ENCODE measurements around the gene LEO1. TPM values are rescaled to one million over a fixed set of nuclear protein-coding genes. Genes with fewer than 3 reads are reported as not detected.
A peak's percentile ranks its signal among the peaks of the same experiment; 100 is the strongest.

The LEO1 gene
- total RNA-seq, 1 donor from 2014 or later, result 21.9 TPM

GRCh38 chr15:51904931-51905330 is 66.6 kb downstream of the LEO1 start:
- FAIRE-seq (no peak), DNase-seq (ENCODE audit: low read depth) (no peak)
- no peak for TF ChIP-seq CTCF (IDR thresholded peaks at IDR 0.05; ENCODE audit: insufficient read depth, low read length, severe bottlenecking)
- Histone ChIP-seq H3K36me3 (ENCODE audit: control insufficient read depth, insufficient read depth, low read length) (peaks cover 16% of the 10 kb centered on the region), H3K4me3 (ENCODE audit: low read depth, low read length) (no peak overlapping the region), H3K27me3 (ENCODE audit: control insufficient read depth, insufficient read depth, low read length) (no peaks in the 10 kb centered on the region)

GRCh38 chr15:51904421-51904820 is 67.2 kb downstream of the LEO1 start:
- DNase-seq (ENCODE audit: low read depth) (no peak), FAIRE-seq (no peak)
- Histone ChIP-seq H3K4me3 (ENCODE audit: low read depth, low read length) (no peak overlapping the region), H3K36me3 (ENCODE audit: control insufficient read depth, insufficient read depth, low read length) (peaks cover 15% of the 10 kb centered on the region), H3K27me3 (ENCODE audit: control insufficient read depth, insufficient read depth, low read length) (no peaks in the 10 kb centered on the region)
- TF ChIP-seq CTCF (IDR thresholded peaks at IDR 0.05; ENCODE audit: insufficient read depth, low read length, severe bottlenecking), result no peak

- no peak for TF ChIP-seq CTCF (IDR thresholded peaks at IDR 0.05; ENCODE audit: insufficient read depth, low read length, severe bottlenecking)
- FAIRE-seq (no peak), DNase-seq (ENCODE audit: low read depth) (no peak)
- no peaks in the 10 kb centered on the region for H3K27me3 ChIP-seq (ENCODE audit: control insufficient read depth, insufficient read depth, low read length)
- H3K4me3 ChIP-seq (ENCODE audit: low read depth, low read length), result no peak overlapping the region
- peaks cover 10% of the 10 kb centered on the region for H3K36me3 ChIP-seq (ENCODE audit: control insufficient read depth, insufficient read depth, low read length)
Observed at GRCh38 chr15:51889486-51889885, 82.1 kb downstream of the LEO1 start.

- Histone ChIP-seq H3K27me3 (ENCODE audit: control insufficient read depth, insufficient read depth, low read length) (no peaks in the 10 kb centered on the region), H3K36me3 (ENCODE audit: control insufficient read depth, insufficient read depth, low read length) (peaks cover 10% of the 10 kb centered on the region), H3K4me3 (ENCODE audit: low read depth, low read length) (no peak overlapping the region)
- peak; percentile 44 for DNase-seq (ENCODE audit: low read depth)
- FAIRE-seq, result no peak
- TF ChIP-seq CTCF (IDR thresholded peaks at IDR 0.05; ENCODE audit: insufficient read depth, low read length, severe bottlenecking), result peak; percentile 46
Observed at GRCh38 chr15:51888593-51889195, 82.9 kb downstream of the LEO1 start.

Other genes starting within 250 kb of the LEO1 start
- gene LYSMD2, start 234.1 kb downstream of the LEO1 start, total RNA-seq, result 2.4 and 4.2 TPM in 2 replicates
- gene TMOD2, start 220.2 kb downstream of the LEO1 start, total RNA-seq, result 2.1 and 2.2 TPM in 2 replicates
- gene TMOD3, start 142.1 kb downstream of the LEO1 start, total RNA-seq, result 80.3 and 99.5 TPM in 2 replicates
- 156 and 197 TPM in 2 replicates for gene MAPK6, start 47.4 kb upstream of the LEO1 start, total RNA-seq
- 0.53 and 0.64 TPM in 2 replicates for gene BCL2L10, start 141.0 kb upstream of the LEO1 start, total RNA-seq
- 46.1 and 54.9 TPM in 2 replicates for gene GNB5, start 219.6 kb upstream of the LEO1 start, total RNA-seq